Colon (tissue), 2 donors: ENCODE results near the gene FOXK2.
"Not testable (repeated sequence)": the region's sequence is repeated elsewhere in the genome, so short reads cannot be mapped to it uniquely, and the experiment has no call there.

Source experiments
- FAIRE-seq: peaks from 2 replicates; lab custom pipeline; 2012; peaks lifted over from hg19 to GRCh38; lab: Jason Lieb, UNC
- donor health status: control.
- donor health status: control.

The FOXK2 gene

GRCh38 chr17:82495844-82496528, 23.5 kb upstream of the FOXK2 start:
- no peak for FAIRE-seq

GRCh38 chr17:82496529-82497434, 22.8 kb upstream of the FOXK2 start:
- FAIRE-seq = no peak

- no peak for FAIRE-seq
Observed at GRCh38 chr17:82497483-82498405, 21.8 kb upstream of the FOXK2 start.

- no peak for FAIRE-seq
Observed at GRCh38 chr17:82502207-82502606, 17.3 kb upstream of the FOXK2 start.

GRCh38 chr17:82503094-82503727, 16.3 kb upstream of the FOXK2 start:
- FAIRE-seq = no peak

- no peak for FAIRE-seq
Observed at GRCh38 chr17:82503728-82504308, 15.7 kb upstream of the FOXK2 start.

- no peak for FAIRE-seq
Observed at GRCh38 chr17:82505296-82505695, 14.2 kb upstream of the FOXK2 start.

- not testable (repeated sequence) for FAIRE-seq
Observed at GRCh38 chr17:82506402-82506801, 13.1 kb upstream of the FOXK2 start.

GRCh38 chr17:82507631-82508175, 11.8 kb upstream of the FOXK2 start:
- no peak for FAIRE-seq

- FAIRE-seq = not testable (repeated sequence)
Observed at GRCh38 chr17:82511642-82512041, 7.9 kb upstream of the FOXK2 start.

- FAIRE-seq = not testable (repeated sequence)
Observed at GRCh38 chr17:82513864-82514263, 5.7 kb upstream of the FOXK2 start.

GRCh38 chr17:82517230-82517865, 2.2 kb upstream of the FOXK2 start:
- no peak for FAIRE-seq

- FAIRE-seq = no peak
Observed at GRCh38 chr17:82519971-82520903, 705 bp downstream of the FOXK2 start.

GRCh38 chr17:82524540-82524939, 5.0 kb downstream of the FOXK2 start:
- FAIRE-seq = no peak

- no peak for FAIRE-seq
Observed at GRCh38 chr17:82525712-82526111, 6.2 kb downstream of the FOXK2 start.

GRCh38 chr17:82527898-82528297, 8.4 kb downstream of the FOXK2 start:
- no peak for FAIRE-seq

- no peak for FAIRE-seq
Observed at GRCh38 chr17:82528484-82529265, 9.1 kb downstream of the FOXK2 start.

GRCh38 chr17:82529914-82530300, 10.4 kb downstream of the FOXK2 start:
- FAIRE-seq = no peak

GRCh38 chr17:82531431-82531881, 11.9 kb downstream of the FOXK2 start:
- no peak for FAIRE-seq
